GM21576 (cell line): ENCODE results near the gene RPL10.
"Not testable (repeated sequence)": the region's sequence is repeated elsewhere in the genome, so short reads cannot be mapped to it uniquely, and the experiment has no call there.

Experiments used
- ATAC-seq: cut with Tn5 transposase; IDR thresholded peaks from one replicate; pipeline ENCODE4 v1.9.1; 2021; ENCODE audit warnings: mild to moderate bottlenecking, moderate library complexity; ENCODE audit not compliant: unreplicated experiment

The RPL10 gene

DNA sequence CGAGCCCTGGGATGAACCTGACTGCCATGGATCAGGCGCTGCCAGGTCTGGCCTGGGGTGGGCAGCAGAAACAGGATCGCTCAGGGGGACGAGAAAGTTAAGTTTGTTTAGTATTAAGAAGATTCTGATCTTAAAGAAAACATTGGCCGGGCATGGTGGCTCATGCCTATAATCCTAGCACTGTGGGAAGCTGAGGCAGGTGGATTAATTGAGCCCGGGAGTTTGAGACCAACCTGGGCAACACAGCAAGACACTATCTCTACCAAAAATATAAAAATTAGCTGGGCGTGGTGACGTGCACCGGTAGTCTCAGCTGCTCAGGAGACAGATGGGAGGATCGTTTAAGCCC is 23.0 kb upstream of the RPL10 start:
- ATAC-seq: no peak

DNA sequence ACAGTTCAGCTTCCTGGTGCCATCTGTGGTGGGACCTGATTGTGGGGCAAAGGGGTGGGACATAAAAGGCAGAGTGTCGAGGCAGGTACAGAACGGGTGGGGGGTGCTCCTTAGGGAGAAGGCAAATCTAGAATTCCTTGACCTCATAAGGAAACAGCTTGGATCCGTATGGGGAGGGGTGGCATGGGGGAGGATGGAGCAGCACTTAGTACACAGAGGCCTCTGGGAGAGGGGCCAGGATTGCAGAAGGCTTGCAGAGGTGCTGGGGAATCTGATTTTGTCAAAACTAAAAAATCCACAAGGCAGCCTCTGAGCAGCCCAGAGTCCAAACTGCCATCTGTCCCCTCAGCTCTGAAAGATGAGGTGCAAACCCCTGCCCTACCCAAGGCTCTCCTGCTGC is 21.4 kb upstream of the RPL10 start:
- no peak for ATAC-seq

DNA sequence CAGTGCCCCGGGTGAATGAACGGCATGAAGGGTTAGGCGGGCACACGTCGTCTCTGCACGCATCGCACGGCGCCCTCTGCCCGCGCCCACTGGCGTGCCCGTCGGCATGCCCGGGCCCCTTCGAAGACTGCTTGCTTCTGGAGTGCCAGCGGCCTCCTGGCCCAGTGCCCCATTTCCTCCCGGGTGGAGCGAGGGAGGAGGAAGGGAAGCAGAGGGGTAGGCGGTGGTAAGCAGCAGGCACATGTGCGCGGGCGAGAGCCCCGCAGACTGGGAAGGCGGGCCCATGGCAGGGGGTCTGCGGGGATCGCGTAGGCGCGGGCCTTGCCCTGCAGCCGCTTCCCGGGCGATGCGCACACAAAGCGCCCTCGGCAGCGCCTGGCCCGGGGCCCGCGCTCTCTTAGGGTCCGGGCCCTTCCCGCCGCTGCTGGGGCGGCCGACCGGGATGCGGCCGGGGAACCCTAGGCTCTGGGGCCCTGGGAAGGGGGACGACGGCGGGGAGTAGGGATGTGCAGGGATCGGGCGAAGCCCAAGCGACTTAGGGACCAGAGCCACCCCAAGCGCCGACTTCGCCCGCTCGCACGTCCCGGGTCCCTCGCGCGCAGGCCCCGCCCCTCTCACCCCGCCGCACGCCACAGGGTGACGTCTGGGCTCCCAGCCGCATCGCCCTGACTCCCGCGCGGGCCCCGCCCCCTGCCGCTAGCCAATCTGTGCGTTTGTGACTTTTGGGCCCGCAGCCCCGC is 19.9 kb upstream of the RPL10 start:
- peak; percentile 3 for ATAC-seq

DNA sequence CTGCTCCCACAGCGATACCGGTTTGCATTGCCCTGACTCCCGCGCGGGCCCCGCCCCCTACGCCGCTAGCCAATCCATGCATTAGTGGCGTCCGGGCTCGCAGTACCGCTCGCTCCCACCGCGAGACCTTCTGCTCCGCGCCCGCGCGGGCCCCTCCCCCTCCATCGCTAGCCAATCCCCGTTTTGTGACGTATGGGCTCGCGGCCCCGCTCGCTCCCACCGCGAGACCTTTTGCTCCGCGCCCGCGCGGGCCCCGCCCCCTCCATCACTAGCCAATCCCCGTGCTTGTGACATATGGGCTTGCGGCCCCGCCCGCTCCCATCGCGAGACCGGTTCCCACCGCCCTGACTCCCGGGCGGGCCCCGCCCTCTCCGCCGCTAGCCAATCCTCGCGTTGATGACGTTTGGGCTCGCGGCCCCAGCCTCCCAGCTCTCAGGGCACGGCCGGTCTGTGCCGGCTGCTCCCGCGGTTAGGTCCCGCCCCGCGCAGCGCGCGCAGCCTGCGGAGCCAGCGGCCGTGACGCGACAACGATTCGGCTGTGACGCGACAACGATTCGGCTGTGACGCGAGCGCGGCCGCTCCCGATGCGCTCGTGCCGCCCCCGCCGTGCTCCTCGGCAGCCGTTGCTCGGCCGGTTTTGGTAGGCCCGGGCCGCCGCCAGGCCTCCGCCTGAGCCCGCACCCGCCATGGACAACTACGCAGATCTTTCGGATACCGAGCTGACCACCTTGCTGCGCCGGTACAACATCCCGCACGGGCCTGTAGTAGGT is 19.2 kb upstream of the RPL10 start, which contains the start of gene EMD:
EMD (plus strand) TSS at position 497 of the 770 bp plus-strand sequence; CDS start at position 687, 190 bp downstream.
- ATAC-seq: peak; percentile 80

DNA sequence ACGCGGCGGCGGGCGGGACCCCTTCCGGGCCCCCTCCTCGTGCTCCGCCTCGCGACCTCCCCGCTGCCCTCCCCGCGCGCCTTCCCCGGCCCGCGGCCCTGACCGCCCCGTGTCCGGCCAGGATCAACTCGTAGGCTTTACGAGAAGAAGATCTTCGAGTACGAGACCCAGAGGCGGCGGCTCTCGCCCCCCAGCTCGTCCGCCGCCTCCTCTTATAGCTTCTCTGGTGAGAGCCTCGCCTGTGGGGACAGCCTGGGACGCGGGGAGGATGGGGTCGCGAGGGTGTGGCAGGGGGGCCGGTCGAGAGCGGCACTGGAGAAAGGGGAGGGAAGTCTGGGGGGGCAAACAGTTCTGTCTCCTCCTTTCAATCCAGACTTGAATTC is 18.6 kb upstream of the RPL10 start:
- ATAC-seq: no peak

DNA sequence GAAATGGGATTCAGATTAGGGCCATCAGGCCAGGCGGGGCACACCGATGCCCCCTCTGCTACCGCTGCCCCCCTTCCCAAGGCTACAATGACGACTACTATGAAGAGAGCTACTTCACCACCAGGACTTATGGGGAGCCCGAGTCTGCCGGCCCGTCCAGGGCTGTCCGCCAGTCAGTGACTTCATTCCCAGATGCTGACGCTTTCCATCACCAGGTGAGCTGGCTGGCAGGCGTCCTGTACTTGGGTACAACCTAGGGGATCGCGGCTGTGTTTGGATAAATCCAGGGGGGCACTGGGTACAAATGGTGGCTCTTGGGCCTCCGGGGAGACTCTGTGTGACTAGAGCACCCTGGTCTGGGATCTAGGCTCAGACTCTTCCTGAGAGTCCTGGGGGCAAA is 18.0 kb upstream of the RPL10 start:
- ATAC-seq: no peak

DNA sequence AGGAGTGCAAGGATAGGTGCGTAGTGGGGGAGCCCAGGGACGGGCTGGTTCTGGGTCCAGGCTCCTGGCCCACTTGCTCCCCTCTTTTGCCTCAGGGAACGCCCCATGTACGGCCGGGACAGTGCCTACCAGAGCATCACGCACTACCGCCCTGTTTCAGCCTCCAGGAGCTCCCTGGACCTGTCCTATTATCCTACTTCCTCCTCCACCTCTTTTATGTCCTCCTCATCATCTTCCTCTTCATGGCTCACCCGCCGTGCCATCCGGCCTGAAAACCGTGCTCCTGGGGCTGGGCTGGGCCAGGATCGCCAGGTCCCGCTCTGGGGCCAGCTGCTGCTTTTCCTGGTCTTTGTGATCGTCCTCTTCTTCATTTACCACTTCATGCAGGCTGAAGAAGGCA is 17.4 kb upstream of the RPL10 start:
- ATAC-seq: no peak

GRCh38 chrX:154381271-154381670 is 16.9 kb upstream of the RPL10 start:
- ATAC-seq: no peak

DNA sequence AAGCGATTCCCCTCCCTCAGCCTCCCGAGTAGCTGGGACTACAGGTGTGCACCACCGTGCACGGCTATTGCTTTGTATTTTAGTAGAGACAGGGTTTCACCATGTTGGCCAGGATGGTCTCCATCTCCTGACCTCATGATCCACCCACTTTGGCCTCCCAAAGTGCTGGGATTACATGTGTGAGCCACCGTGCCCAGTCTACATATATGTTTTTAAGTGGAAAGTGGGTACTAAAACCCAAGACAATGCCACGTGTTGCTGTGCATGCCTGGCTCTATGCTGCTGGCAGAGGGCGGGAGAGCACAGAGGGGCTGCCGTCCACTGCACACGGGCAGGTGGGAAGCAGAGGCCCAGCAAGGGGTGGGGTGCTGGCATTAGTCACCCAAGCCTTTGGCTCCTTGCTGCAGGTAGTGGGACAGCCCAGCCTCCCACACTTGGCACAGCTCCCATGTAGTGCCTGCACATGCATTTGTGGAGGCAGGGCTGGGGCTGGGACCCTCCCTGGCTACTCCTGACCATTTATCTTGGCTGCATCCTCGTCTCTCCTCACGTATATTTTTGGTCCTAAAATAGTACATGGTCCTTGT is 15.6 kb upstream of the RPL10 start:
- ATAC-seq: no peak

DNA sequence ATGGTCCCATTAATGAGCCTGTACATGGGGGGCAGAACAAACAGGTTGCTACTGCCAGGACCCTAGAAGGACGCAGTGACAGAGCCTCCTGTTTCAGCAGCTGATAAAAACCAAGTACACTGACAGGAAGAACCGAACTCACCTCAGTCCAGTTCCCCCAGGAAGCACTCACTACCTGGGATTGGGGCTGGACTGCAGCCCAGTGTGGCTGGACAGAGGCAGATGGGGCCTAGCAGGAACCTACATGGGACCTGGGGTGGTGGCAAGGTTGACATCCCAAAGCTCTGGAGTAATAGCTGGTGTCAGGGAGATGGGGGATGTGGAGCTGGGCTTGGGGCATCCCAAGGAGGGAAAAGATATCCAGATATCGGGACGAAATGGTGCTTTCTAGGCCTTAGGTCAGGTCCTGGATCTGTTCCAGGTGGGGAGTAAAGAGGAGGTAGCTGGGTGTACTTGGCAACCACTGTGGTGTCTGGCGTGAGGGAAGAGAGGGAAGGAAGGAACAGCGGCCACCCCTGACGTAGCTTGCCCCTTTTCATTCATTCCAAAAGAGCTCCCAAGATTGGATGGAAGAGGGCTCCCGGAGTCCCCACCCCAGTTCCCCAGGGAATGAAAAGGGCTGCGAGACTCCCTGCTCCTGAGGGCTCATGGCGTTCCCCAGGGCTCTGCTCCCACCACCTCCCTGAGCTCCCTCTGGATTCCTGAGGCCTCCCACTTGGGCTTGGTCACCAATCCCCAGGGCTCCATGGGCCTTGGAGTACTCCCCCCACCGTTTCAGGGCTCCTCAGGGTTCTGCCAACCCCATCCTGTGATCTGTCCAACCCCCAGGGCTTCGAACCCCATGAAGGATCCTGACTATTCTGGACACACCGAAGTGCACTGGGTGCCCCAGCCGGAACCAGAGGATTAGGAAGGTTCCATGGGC is 14.6 kb upstream of the RPL10 start:
- no peak for ATAC-seq

DNA sequence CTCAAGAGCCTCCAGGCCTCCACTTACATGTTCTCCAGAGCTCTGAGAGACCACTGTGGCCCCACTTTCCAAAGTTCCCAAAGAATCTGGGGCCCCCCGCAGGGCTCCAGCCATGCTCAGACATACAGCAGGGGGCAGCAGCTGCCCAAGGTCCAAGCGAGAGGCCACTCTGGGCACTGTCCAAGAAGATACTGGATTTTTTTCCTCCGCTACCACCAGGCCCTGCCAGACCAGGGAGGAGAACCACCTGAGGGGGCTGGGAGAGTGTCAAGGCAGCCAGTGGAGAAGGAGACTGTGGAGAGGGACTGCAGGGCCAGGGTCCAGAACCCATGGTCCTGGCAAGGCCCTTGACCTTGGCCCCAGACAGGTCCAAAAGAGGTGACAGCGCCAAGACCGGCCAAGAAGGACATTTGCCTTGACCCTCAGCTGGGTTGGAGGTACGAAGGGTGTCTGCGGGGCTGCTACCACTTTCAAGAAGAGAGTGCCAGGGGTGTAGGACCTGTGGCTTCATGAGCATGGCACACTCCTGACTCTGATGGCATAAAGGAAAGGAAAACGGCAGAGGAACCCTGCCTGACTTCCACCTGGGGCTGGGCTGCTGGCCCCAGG is 13.8 kb upstream of the RPL10 start:
- no peak for ATAC-seq

DNA sequence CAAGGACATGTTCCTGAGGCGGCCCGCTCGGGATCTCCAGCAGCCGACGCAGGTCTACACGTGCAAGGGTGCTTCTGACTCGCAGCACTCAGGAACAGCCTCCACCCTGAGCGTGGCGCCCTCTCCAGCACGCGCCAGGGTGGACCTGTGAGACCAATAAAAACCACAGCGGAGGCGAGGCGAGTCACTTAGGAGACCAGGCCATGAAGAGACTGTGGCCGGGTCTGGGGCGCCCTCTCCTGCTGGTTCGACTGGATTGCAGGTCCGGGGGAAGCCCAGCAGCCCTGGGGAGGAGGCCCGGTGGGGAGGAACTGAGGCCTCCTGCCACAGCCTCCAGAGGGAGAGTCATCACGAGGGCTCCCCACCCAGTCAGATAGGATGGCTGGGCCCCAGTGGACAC is 10.1 kb upstream of the RPL10 start:
- ATAC-seq: not testable (repeated sequence)

DNA sequence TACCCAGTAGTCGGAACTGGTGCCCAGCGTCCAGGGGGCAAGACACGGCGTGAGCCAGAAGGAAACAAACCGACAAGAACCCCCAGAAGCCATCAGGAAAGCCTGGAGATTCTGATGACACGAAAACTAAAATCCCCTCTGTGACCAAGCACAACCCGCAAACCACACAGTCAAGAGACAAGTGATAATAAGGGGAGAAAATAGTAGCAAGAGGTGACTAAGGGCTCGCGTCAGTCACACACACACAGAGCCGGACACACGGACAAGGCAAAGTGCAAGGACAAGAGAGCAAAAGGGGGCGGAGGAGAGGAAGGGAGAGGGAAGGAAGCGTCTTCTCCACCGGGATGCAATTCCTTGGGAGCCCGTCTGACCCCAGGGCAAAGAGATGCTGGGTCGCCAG is 9.5 kb upstream of the RPL10 start:
- ATAC-seq: not testable (repeated sequence)

GRCh38 chrX:154389812-154390747 is 8.1 kb upstream of the RPL10 start:
- ATAC-seq: peak; percentile 65

GRCh38 chrX:154396363-154396762 is 1.8 kb upstream of the RPL10 start:
- not testable (repeated sequence) for ATAC-seq

GRCh38 chrX:154396973-154397887 is 947 bp upstream of the RPL10 start:
- peak; percentile 43 for ATAC-seq

DNA sequence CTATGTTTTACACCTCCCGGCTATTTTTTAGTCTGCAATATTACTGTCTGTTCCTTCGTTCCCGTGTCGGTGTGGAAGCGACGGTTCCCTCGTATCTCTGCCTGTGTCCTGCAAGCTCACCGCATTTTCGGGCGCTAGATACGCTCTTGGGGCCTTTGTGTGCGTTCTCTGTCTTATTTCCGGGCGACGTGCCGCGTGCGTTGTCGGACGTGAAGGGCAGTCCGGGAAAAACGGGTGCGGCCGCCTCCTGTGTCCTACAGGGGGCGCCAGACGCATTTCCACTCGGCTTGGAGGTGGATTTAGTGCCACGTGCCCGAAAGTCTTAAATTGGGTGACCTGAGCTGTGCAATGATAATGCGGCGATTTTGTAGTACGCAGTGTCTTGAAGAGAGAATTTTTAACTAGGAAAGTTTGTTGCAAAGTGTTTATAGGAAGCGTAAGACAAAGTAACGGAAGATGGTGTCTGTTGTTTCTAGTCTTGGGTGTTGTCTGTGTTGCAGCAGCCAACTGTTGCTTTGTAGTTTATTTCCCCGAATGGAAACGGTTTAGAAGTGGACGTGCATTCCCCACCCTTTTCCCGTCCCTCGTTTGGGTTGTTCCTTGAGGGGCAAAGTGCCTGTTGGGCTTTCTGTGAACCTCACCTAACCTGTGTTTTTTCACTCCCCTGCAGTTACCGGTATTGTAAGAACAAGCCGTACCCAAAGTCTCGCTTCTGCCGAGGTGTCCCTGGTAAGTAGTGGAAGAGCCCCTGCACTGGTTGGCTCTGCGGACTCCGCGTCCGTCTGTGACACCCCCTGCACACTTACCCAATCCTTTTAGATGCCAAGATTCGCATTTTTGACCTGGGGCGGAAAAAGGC is 720 bp downstream of the RPL10 start:
- ATAC-seq: no peak
